HepG2 (cell line): ENCODE results near the gene IST1. TPM values are rescaled to one million over a fixed set of nuclear protein-coding genes. Genes with fewer than 3 reads are reported as not detected.

ENCODE experiments used
- AHR ChIP-seq: IDR thresholded peaks from 2 replicates; pipeline ENCODE4 v1.6.1; 2018; ENCODE audit warnings: missing genetic modification reagents, missing compliant biosample characterization
- CENPX ChIP-seq: sonication (generic); formaldehyde crosslinking; IDR thresholded peaks from 2 replicates; pipeline ENCODE4 v1.9.0; 2021; ENCODE audit warnings: mild to moderate bottlenecking, missing genetic modification reagents, moderate library complexity
- FOSL1 ChIP-seq: sonication (generic); formaldehyde crosslinking; IDR thresholded peaks from 2 replicates; pipeline ENCODE4 v1.9.0; 2021; ENCODE audit warnings: missing genetic modification reagents, borderline replicate concordance
- GATAD1 ChIP-seq: IDR thresholded peaks from 2 replicates; pipeline ENCODE4 v1.6.1; 2016; ENCODE audit warnings: missing genetic modification reagents, missing compliant biosample characterization
- MED13 ChIP-seq: sonication (generic); formaldehyde crosslinking; IDR thresholded peaks from 2 replicates; pipeline ENCODE4 v1.5.0; 2020; ENCODE audit warnings: missing genetic modification reagents
- MEF2D ChIP-seq: sonication (generic); formaldehyde crosslinking; IDR thresholded peaks from 2 replicates; pipeline ENCODE4 v1.5.1; 2020; ENCODE audit warnings: mild to moderate bottlenecking, missing genetic modification reagents
- POLR2G ChIP-seq: fragments of 200-400 bp; formaldehyde crosslinking; IDR thresholded peaks from 2 replicates; pipeline ENCODE4 v1.6.1; 2018; ENCODE audit warnings: mild to moderate bottlenecking, low read depth, low read length, moderate library complexity
- SIX4 ChIP-seq: sonication (generic); formaldehyde crosslinking; IDR thresholded peaks from 2 replicates; pipeline ENCODE4 v1.4.0; 2020; ENCODE audit warnings: missing genetic modification reagents
- THAP11 ChIP-seq: IDR thresholded peaks from 2 replicates; pipeline ENCODE4 v1.6.1; 2016; ENCODE audit warnings: missing biosample characterization, missing genetic modification reagents
- THAP8 ChIP-seq: sonication (generic); formaldehyde crosslinking; IDR thresholded peaks from 2 replicates; pipeline ENCODE4 v1.5.1; 2020; ENCODE audit warnings: missing genetic modification reagents, mild to moderate bottlenecking, borderline replicate concordance
- ZFP91 ChIP-seq: sonication (generic); formaldehyde crosslinking; IDR thresholded peaks from 2 replicates; pipeline ENCODE4 v1.9.0; 2022; ENCODE audit warnings: missing genetic modification reagents, mild to moderate bottlenecking, borderline replicate concordance
- ZNF124 ChIP-seq: sonication (generic); formaldehyde crosslinking; IDR thresholded peaks from 2 replicates; pipeline ENCODE4 v1.4.0; 2020; ENCODE audit warnings: missing genetic modification reagents
- ZNF142 ChIP-seq: sonication (generic); formaldehyde crosslinking; IDR thresholded peaks from 2 replicates; pipeline ENCODE4 v1.4.0; 2020; ENCODE audit warnings: missing genetic modification reagents
- ZNF160 ChIP-seq: sonication (generic); formaldehyde crosslinking; IDR thresholded peaks from 2 replicates; pipeline ENCODE4 v1.8.0; 2022; ENCODE audit warnings: mild to moderate bottlenecking, inconsistent platforms, missing genetic modification reagents
- ZNF367 ChIP-seq: sonication (generic); formaldehyde crosslinking; IDR thresholded peaks from 2 replicates; pipeline ENCODE4 v1.4.0; 2020; ENCODE audit warnings: missing genetic modification reagents, borderline replicate concordance
- ZNF432 ChIP-seq: sonication (generic); formaldehyde crosslinking; IDR thresholded peaks from 2 replicates; pipeline ENCODE4 v1.5.0; 2020; ENCODE audit warnings: missing genetic modification reagents, mild to moderate bottlenecking, borderline replicate concordance
- ZNF572 ChIP-seq: sonication (generic); formaldehyde crosslinking; IDR thresholded peaks from 2 replicates; pipeline ENCODE4 v1.5.1; 2020; ENCODE audit warnings: mild to moderate bottlenecking, missing genetic modification reagents
- ZNF652 ChIP-seq: IDR thresholded peaks from 2 replicates; pipeline ENCODE4 v1.6.1; 2016; ENCODE audit warnings: low read depth, borderline replicate concordance
- ZNF746 ChIP-seq: sonication (generic); formaldehyde crosslinking; IDR thresholded peaks from 2 replicates; pipeline ENCODE4 v1.8.0; 2022; ENCODE audit warnings: mild to moderate bottlenecking, missing genetic modification reagents
- ZNF891 ChIP-seq: sonication (generic); formaldehyde crosslinking; IDR thresholded peaks from 2 replicates; pipeline ENCODE4 v1.5.0; 2020; ENCODE audit warnings: mild to moderate bottlenecking, missing genetic modification reagents
- polyA plus RNA-seq, 8 experiments: library from polyadenylated mRNA; depleted of rRNA in 3 of 8; stranded (reverse) in 7 of 8; unstranded in 1 of 8; fragments of >200 nt; fragmentation: Illumina TruSeq in 4 of 8; extraction: Trizol in 4 of 8; gene quantifications; 2 replicates each; pipeline versions ENCODE4 v1.2.1 to v1.2.3, GENCODE V29; 2011 to 2016; ENCODE audit warnings: low read depth in 4 of 8, missing spikeins in 1 of 8, mixed read lengths in 1 of 8; ENCODE audit not compliant: insufficient read depth in 1 of 8
- total RNA-seq, 5 experiments: library from RNA; depleted of rRNA; stranded (reverse); fragments of >200 nt; fragmentation: Illumina TruSeq; extraction: Trizol; gene quantifications; 2 replicates each; pipeline ENCODE4 v1.2.3, GENCODE V29; 2016; ENCODE audit warnings: low read depth in 1 of 5
- TF ChIP-seq, protein P1 (sequence below): sonication (generic); formaldehyde crosslinking; IDR thresholded peaks from 2 replicates; pipeline ENCODE4 v1.5.0; 2020; ENCODE audit warnings: mild to moderate bottlenecking, missing genetic modification reagents

IST1 gene
- total and polyA plus RNA-seq, 2 of the 13 experiments (the other 11 are each of a cell fraction or from before 2014, with no cell fraction given) = 346 to 415 TPM

GRCh38 chr16:71894921-71895678 lies at the start of gene IST1 (continued):
- TF ChIP-seq MED13 (CRISPR knock-in tag) (peak; percentile 97), THAP11 (peak; percentile 90), GATAD1 (peak; percentile 86), ZNF142 (peak; percentile 83), CENPX (CRISPR knock-in tag) (no peak), ZNF160 (CRISPR knock-in tag) (peak; percentile 94), ZNF124 (peak; percentile 72; the same call in 1 of the 2 replicates), ZFP91 (CRISPR knock-in tag) (peak; percentile 97), MEF2D (peak; percentile 76; the same call in 1 of the 2 replicates), POLR2G (peak; percentile 97), ZNF572 (CRISPR knock-in tag) (no peak), THAP8 (CRISPR knock-in tag) (no peak), ZNF891 (CRISPR knock-in tag) (peak; percentile 83; the same call in 1 of the 2 replicates), ZNF652 (CRISPR knock-in tag) (no peak), SIX4 (CRISPR knock-in tag) (peak; percentile 11; the same call in 1 of the 2 replicates), ZNF432 (CRISPR knock-in tag) (peak; percentile 87; the same call in 1 of the 2 replicates), FOSL1 (CRISPR knock-in tag) (peak; percentile 83), AHR (peak; percentile 91), ZNF367 (peak; percentile 98), ZNF746 (CRISPR knock-in tag) (peak; percentile 93)
- TF ChIP-seq, protein P1, sequence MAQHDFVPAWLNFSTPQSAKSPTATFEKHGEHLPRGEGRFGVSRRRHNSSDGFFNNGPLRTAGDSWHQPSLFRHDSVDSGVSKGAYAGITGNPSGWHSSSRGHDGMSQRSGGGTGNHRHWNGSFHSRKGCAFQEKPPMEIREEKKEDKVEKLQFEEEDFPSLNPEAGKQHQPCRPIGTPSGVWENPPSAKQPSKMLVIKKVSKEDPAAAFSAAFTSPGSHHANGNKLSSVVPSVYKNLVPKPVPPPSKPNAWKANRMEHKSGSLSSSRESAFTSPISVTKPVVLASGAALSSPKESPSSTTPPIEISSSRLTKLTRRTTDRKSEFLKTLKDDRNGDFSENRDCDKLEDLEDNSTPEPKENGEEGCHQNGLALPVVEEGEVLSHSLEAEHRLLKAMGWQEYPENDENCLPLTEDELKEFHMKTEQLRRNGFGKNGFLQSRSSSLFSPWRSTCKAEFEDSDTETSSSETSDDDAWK (CRISPR knock-in tag) = no peak
